ENCODE data around the gene FBXL5. TPM values are rescaled to one million over a fixed set of nuclear protein-coding genes. Genes with fewer than 3 reads are reported as not detected.

Gene FBXL5, protein sequence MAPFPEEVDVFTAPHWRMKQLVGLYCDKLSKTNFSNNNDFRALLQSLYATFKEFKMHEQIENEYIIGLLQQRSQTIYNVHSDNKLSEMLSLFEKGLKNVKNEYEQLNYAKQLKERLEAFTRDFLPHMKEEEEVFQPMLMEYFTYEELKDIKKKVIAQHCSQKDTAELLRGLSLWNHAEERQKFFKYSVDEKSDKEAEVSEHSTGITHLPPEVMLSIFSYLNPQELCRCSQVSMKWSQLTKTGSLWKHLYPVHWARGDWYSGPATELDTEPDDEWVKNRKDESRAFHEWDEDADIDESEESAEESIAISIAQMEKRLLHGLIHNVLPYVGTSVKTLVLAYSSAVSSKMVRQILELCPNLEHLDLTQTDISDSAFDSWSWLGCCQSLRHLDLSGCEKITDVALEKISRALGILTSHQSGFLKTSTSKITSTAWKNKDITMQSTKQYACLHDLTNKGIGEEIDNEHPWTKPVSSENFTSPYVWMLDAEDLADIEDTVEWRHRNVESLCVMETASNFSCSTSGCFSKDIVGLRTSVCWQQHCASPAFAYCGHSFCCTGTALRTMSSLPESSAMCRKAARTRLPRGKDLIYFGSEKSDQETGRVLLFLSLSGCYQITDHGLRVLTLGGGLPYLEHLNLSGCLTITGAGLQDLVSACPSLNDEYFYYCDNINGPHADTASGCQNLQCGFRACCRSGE
- 30.5 TPM for polyA plus RNA-seq (2013, experiment 1 of 2)
- 31.4 TPM for polyA plus RNA-seq (2013, experiment 2 of 2)

DNA sequence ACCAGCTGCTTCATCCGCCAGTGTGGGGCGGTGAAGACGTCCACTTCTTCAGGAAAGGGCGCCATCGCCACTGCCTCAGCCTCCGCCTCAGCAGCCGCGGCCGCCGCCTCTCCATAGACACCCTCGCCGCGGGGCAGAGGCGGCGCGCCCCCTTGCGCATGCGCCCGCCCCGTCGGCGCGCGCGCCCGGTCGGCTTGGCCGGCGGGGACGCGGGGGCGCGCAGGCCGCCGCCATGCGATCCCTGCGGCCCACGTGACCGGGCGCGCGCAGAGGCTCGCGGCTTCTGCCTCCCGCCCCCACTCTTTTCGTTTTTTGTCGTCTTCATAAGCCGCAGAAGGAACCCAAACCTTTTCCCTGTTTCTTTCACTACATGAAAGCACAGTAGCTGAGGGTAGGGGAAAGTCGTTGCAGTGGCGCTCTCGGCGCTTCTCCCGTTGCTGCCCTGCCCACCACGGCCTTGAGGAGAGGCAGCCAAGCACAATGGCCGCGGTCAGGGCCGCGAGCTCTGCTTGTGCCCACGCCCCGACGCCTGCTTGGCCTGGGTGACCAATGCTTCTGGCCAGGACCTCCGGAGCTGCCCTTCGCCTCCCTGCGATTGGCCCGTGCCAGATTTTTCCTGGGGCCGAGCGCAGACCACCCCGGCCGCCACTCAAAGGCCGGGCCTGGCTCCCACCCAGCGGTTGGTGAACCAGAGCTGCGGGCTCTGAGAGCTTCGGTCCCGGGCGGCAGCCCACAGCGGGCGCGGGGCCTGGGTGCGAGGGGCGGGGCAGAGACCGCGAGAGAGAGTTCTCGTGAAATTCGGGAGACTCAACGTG, at the start of gene FBXL5:
Gene FBXL5, minus strand, starts transcription at position 135 of the 815 bp plus-strand sequence. Its CDS starts 70 bp downstream, at position 65.
- WGBS (ENCODE audit: extremely low coverage, insufficient coverage, low lambda C conversion rate): no CpG with 5 or more reads among the region's 85 CpGs
- Histone ChIP-seq H2AK5ac (ENCODE audit: low read length) (no peak within 1 kb of the TSS), H2BK120ac (ENCODE audit: low read depth, low read length) (peak within 1 kb of the TSS; percentile 7), H3K79me1 (ENCODE audit: low read length) (no peaks in the 10 kb centered on the region), H3K9ac (ENCODE audit: low read length) (peak within 1 kb of the TSS; percentile 95), H3K4ac (ENCODE audit: low read depth, low read length) (peak within 1 kb of the TSS; percentile 94), H3K4me2 (ENCODE audit: low read length) (peak within 1 kb of the TSS; percentile 78), H2BK5ac (ENCODE audit: low read length) (peak within 1 kb of the TSS; percentile 94), H4K8ac (ENCODE audit: low read depth, low read length) (peak within 1 kb of the TSS; percentile 93), H3K36me3 (ENCODE audit: control insufficient read depth, insufficient read depth, low read length) (no peaks in the 10 kb centered on the region), H3K27me3 (ENCODE audit: insufficient read depth, low read length, poor library complexity) (no peaks in the 10 kb centered on the region), H3K18ac (ENCODE audit: low read length) (peak within 1 kb of the TSS; percentile 82), H3K79me2 (ENCODE audit: control insufficient read depth, insufficient read depth, low read length) (peaks cover 16% of the 10 kb centered on the region), H3K56ac (ENCODE audit: low read length) (peak within 1 kb of the TSS; percentile 98), H3K23ac (ENCODE audit: low read length) (peak within 1 kb of the TSS; percentile 72), H3K27ac (ENCODE audit: low read depth, low read length) (peak within 1 kb of the TSS; percentile 86), H3K4me3 (ENCODE audit: low read length) (peak within 1 kb of the TSS; percentile 54), H2BK15ac (replicated peaks; ENCODE audit: low read depth) (no peak within 1 kb of the TSS), H4K5ac (ENCODE audit: low read length) (peak within 1 kb of the TSS; percentile 50), H3K4me1 (ENCODE audit: control insufficient read depth, low read depth, low read length) (peaks cover 7% of the 10 kb centered on the region)
- peak; percentile 91 for DNase-seq

GRCh38 chr4:15704129-15704528, 49.0 kb upstream of the FBXL5 start:
- Histone ChIP-seq H2BK120ac (ENCODE audit: low read depth, low read length) (no peak overlapping the region), H3K56ac (ENCODE audit: low read length) (no peak overlapping the region), H3K4me2 (ENCODE audit: low read length) (no peak overlapping the region), H3K4me3 (ENCODE audit: low read length) (no peak overlapping the region), H3K23ac (ENCODE audit: low read length) (no peak overlapping the region), H3K36me3 (ENCODE audit: control insufficient read depth, insufficient read depth, low read length) (no peaks in the 10 kb centered on the region), H3K9ac (ENCODE audit: low read length) (no peak overlapping the region), H3K27me3 (ENCODE audit: insufficient read depth, low read length, poor library complexity) (no peaks in the 10 kb centered on the region), H4K5ac (ENCODE audit: low read length) (no peak overlapping the region), H3K4me1 (ENCODE audit: control insufficient read depth, low read depth, low read length) (no peaks in the 10 kb centered on the region), H4K8ac (ENCODE audit: low read depth, low read length) (no peak overlapping the region), H2BK5ac (ENCODE audit: low read length) (no peak overlapping the region), H3K18ac (ENCODE audit: low read length) (no peak overlapping the region), H2AK5ac (ENCODE audit: low read length) (no peak overlapping the region), H3K79me2 (ENCODE audit: control insufficient read depth, insufficient read depth, low read length) (no peaks in the 10 kb centered on the region), H2BK15ac (replicated peaks; ENCODE audit: low read depth) (no peak overlapping the region), H3K27ac (ENCODE audit: low read depth, low read length) (no peak overlapping the region), H3K79me1 (ENCODE audit: low read length) (no peaks in the 10 kb centered on the region), H3K4ac (ENCODE audit: low read depth, low read length) (no peak overlapping the region)
- no peak for DNase-seq

- Histone ChIP-seq H4K8ac (ENCODE audit: low read depth, low read length) (no peak overlapping the region), H2AK5ac (ENCODE audit: low read length) (no peak overlapping the region), H3K79me2 (ENCODE audit: control insufficient read depth, insufficient read depth, low read length) (no peaks in the 10 kb centered on the region), H2BK15ac (replicated peaks; ENCODE audit: low read depth) (no peak overlapping the region), H3K4me3 (ENCODE audit: low read length) (no peak overlapping the region), H3K9ac (ENCODE audit: low read length) (no peak overlapping the region), H3K4me1 (ENCODE audit: control insufficient read depth, low read depth, low read length) (no peaks in the 10 kb centered on the region), H3K23ac (ENCODE audit: low read length) (no peak overlapping the region), H3K36me3 (ENCODE audit: control insufficient read depth, insufficient read depth, low read length) (no peaks in the 10 kb centered on the region), H2BK5ac (ENCODE audit: low read length) (no peak overlapping the region), H3K27ac (ENCODE audit: low read depth, low read length) (no peak overlapping the region), H4K5ac (ENCODE audit: low read length) (no peak overlapping the region), H3K27me3 (ENCODE audit: insufficient read depth, low read length, poor library complexity) (no peaks in the 10 kb centered on the region), H3K18ac (ENCODE audit: low read length) (no peak overlapping the region), H3K4me2 (ENCODE audit: low read length) (no peak overlapping the region), H3K56ac (ENCODE audit: low read length) (no peak overlapping the region), H3K4ac (ENCODE audit: low read depth, low read length) (no peak overlapping the region), H3K79me1 (ENCODE audit: low read length) (no peaks in the 10 kb centered on the region), H2BK120ac (ENCODE audit: low read depth, low read length) (no peak overlapping the region)
- no peak for DNase-seq
- no CpG with 5 or more reads among the region's 11 CpGs for WGBS (ENCODE audit: extremely low coverage, insufficient coverage, low lambda C conversion rate)
Observed at GRCh38 chr4:15703439-15703838, 48.3 kb upstream of the FBXL5 start.

DNA sequence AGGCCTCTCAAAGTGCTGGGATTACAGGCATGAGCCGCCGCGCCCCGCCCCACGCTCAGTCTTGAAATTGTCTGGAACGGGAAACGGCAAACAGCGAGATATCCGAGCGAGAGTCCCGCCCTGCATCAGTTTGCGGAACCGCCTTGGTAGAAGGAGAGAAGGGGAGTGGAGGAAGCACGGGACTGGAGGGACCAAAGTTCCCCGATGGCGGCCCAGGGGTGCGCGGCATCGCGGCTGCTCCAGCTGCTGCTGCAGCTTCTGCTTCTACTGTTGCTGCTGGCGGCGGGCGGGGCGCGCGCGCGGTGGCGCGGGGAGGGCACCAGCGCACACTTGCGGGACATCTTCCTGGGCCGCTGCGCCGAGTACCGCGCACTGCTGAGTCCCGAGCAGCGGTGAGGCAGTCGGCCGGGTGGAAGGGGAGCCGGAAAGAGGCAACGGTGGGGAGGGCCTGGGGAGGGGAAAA, 47.8 kb upstream of the FBXL5 start, which contains the start of gene BST1:
Gene BST1, plus strand, starts transcription at position 125 of the 463 bp plus-strand sequence. Its CDS starts 80 bp downstream, at position 205.
- Histone ChIP-seq H2BK15ac (replicated peaks; ENCODE audit: low read depth) (no peak within 1 kb of the TSS), H3K79me2 (ENCODE audit: control insufficient read depth, insufficient read depth, low read length) (no peaks in the 10 kb centered on the region), H3K36me3 (ENCODE audit: control insufficient read depth, insufficient read depth, low read length) (no peaks in the 10 kb centered on the region), H3K56ac (ENCODE audit: low read length) (no peak within 1 kb of the TSS), H3K79me1 (ENCODE audit: low read length) (no peaks in the 10 kb centered on the region), H3K4me1 (ENCODE audit: control insufficient read depth, low read depth, low read length) (no peaks in the 10 kb centered on the region), H2BK120ac (ENCODE audit: low read depth, low read length) (no peak within 1 kb of the TSS), H3K4ac (ENCODE audit: low read depth, low read length) (no peak within 1 kb of the TSS), H3K27me3 (ENCODE audit: insufficient read depth, low read length, poor library complexity) (no peaks in the 10 kb centered on the region), H3K18ac (ENCODE audit: low read length) (no peak within 1 kb of the TSS), H3K27ac (ENCODE audit: low read depth, low read length) (no peak within 1 kb of the TSS), H3K9ac (ENCODE audit: low read length) (no peak within 1 kb of the TSS), H3K23ac (ENCODE audit: low read length) (no peak within 1 kb of the TSS), H4K5ac (ENCODE audit: low read length) (no peak within 1 kb of the TSS), H4K8ac (ENCODE audit: low read depth, low read length) (no peak within 1 kb of the TSS), H2BK5ac (ENCODE audit: low read length) (no peak within 1 kb of the TSS), H3K4me2 (ENCODE audit: low read length) (no peak within 1 kb of the TSS), H2AK5ac (ENCODE audit: low read length) (no peak within 1 kb of the TSS), H3K4me3 (ENCODE audit: low read length) (no peak within 1 kb of the TSS)
- DNase-seq: no peak
- no CpG with 5 or more reads among the region's 43 CpGs for WGBS (ENCODE audit: extremely low coverage, insufficient coverage, low lambda C conversion rate)

DNA sequence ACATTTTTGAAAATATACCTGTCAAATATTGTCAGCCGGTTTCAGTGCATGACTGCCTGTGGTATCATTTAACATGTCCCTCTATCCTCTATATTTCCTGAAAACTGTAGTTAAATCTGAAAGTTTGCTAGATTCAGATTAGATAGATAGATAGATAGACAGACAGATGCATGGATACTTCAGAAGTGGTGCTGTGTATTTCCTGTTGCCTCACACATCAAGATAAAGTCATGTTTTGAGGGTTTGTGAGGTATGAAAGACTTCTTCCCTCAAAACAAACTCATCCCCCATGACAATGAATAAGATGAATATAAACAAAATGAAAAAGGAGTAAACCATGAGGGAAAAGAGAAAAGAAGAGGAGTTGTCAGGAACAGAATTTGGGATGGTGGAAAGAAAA, 41.7 kb upstream of the FBXL5 start:
- H3K4me1 ChIP-seq (ENCODE audit: control insufficient read depth, low read depth, low read length): no peaks in the 10 kb centered on the region
- H3K4me3 ChIP-seq (ENCODE audit: low read length): no peak overlapping the region
- H3K9ac ChIP-seq (ENCODE audit: low read length): no peak overlapping the region
- no peak overlapping the region for H2BK5ac ChIP-seq (ENCODE audit: low read length)
- no peaks in the 10 kb centered on the region for H3K27me3 ChIP-seq (ENCODE audit: insufficient read depth, low read length, poor library complexity)
- H3K27ac ChIP-seq (ENCODE audit: low read depth, low read length): no peak overlapping the region
- no peak overlapping the region for H3K4ac ChIP-seq (ENCODE audit: low read depth, low read length)
- H3K79me2 ChIP-seq (ENCODE audit: control insufficient read depth, insufficient read depth, low read length): no peaks in the 10 kb centered on the region
- no peak for DNase-seq
- no peak overlapping the region for H2BK120ac ChIP-seq (ENCODE audit: low read depth, low read length)
- no peak overlapping the region for H3K23ac ChIP-seq (ENCODE audit: low read length)
- no peaks in the 10 kb centered on the region for H3K36me3 ChIP-seq (ENCODE audit: control insufficient read depth, insufficient read depth, low read length)
- H3K4me2 ChIP-seq (ENCODE audit: low read length): no peak overlapping the region
- WGBS (ENCODE audit: extremely low coverage, insufficient coverage, low lambda C conversion rate): no CpG with 5 or more reads among the region's 1 CpG
- no peak overlapping the region for H2BK15ac ChIP-seq (replicated peaks; ENCODE audit: low read depth)
- H4K8ac ChIP-seq (ENCODE audit: low read depth, low read length): no peak overlapping the region
- no peaks in the 10 kb centered on the region for H3K79me1 ChIP-seq (ENCODE audit: low read length)
- H4K5ac ChIP-seq (ENCODE audit: low read length): no peak overlapping the region
- no peak overlapping the region for H2AK5ac ChIP-seq (ENCODE audit: low read length)
- H3K18ac ChIP-seq (ENCODE audit: low read length): no peak overlapping the region
- H3K56ac ChIP-seq (ENCODE audit: low read length): no peak overlapping the region
